NB4 (cell line): ENCODE data around the gene CDK18.

Experiments used
- CTCF ChIP-seq: IDR thresholded peaks from one replicate; pipeline ENCODE4 v1.5.1; 2012; ENCODE audit warnings: low read depth, low read length
- MYC ChIP-seq: IDR thresholded peaks from 2 replicates; pipeline ENCODE4 v1.6.1; 2011; ENCODE audit warnings: low read depth, low read length
- POLR2A ChIP-seq: IDR thresholded peaks from 2 replicates; pipeline ENCODE4 v1.6.1; 2011; ENCODE audit warnings: mild to moderate bottlenecking; ENCODE audit not compliant: insufficient read length; ENCODE audit errors: extremely low read depth

DNA sequence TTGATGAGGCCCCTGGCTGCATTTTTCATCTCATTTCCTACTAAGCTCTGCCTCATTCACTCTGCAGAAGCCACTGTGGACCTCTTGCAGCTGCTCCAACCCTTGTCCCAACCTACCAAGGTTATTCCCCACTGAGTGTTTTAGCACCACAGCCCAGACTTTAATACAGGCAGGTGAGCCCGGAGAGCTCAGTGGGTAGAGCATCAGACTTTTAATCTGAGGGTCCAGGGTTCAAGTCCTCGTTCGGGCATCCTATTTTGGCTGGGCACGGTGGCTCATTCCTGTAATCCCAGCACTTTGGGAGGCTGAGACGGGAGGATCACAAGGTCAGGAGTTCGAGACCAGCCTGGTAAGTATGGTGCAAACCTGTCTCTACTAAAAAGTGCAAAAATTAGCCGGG, 30.5 kb upstream of the CDK18 start:
- TF ChIP-seq CTCF (no peak), POLR2A (no peak), MYC (no peak)
